ENCODE data around the gene LIPM. TPM values are rescaled to one million over a fixed set of nuclear protein-coding genes. Genes with fewer than 3 reads are reported as not detected.

Gene LIPM
- total RNA-seq, 2 experiments from 2014 or later = not detected

DNA sequence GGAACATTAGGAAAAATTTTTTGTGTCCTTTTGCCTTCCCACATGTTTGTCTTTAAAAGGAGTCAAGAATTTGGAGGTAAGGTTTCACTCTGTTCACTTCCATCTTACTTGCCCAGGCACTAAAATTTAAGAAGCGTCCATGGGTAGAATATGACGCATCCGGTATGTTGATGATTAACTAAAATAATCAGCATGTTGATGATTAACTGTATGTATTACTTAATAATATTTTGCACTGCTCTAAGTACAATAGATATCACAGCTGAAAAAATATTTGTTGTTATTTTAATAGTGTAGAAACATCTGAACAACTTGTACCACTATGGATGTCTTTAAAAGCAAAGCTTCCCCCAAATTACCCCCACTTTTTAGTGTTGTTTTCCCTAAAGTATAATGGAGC lies 37.6 kb downstream of the LIPM start:
- intact Hi-C loops (cut with DNase I, micrococcal nuclease) = no loop called here
- ATAC-seq = no peak
- H3K27ac Mint-ChIP-seq = no peak overlapping the region
- H3K4me1 Mint-ChIP-seq = peaks cover 4% of the 10 kb centered on the region
- ChIA-PET CTCF (interaction anchor here (8.9 kb wide), 1 partner anchor 92 kb away, joined by 217 read pairs; no protein-coding TSS in a partner anchor), POLR2A (no interaction called here)
- no peak overlapping the region for H3K4me3 Mint-ChIP-seq
- no peaks in the 10 kb centered on the region for H3K36me3 Mint-ChIP-seq (ENCODE audit: low read depth)
- H3K27me3 Mint-ChIP-seq = peaks cover 8% of the 10 kb centered on the region
- H3K9me3 Mint-ChIP-seq (ENCODE audit: low read depth) = no peaks in the 10 kb centered on the region
- no peak for DNase-seq

DNA sequence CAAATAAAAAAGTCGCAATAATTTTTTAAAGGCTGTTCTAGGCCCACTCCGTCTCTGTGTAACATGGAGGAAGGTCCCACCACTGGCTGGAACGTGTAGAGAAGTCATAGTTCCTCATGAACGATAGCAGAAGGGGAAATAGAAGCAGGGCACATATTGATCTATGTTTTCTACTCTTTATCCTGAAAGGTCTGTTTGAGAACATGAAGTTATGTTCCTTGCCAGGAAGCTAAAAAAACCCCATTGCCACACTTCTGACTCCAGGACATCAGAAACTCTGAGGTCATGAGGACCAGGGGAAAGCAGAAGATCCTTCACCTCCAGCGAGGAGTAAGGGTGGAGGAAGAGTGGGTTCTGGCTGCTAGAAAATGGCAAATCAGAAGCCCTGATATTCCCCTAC lies 38.4 kb downstream of the LIPM start:
- no peak overlapping the region for H3K4me3 Mint-ChIP-seq
- H3K27ac Mint-ChIP-seq = no peak overlapping the region
- ATAC-seq (no peak), DNase-seq (no peak)
- POLR2A ChIA-PET = interaction anchor here (0.8 kb wide), 1 partner anchor 1317 kb away, joined by 3 read pairs; no protein-coding TSS in a partner anchor
- H3K36me3 Mint-ChIP-seq (ENCODE audit: low read depth) = no peaks in the 10 kb centered on the region
- peaks cover 4% of the 10 kb centered on the region for H3K4me1 Mint-ChIP-seq
- intact Hi-C loops (cut with DNase I, micrococcal nuclease) = no loop called here
- H3K27me3 Mint-ChIP-seq = peaks cover 14% of the 10 kb centered on the region
- CTCF ChIA-PET = interaction anchor here (0.7 to 8.9 kb wide), 3 partner anchors 13 to 315 kb away, joined by 3 to 217 read pairs (median 3); no protein-coding TSS in a partner anchor
- H3K9me3 Mint-ChIP-seq (ENCODE audit: low read depth) = no peaks in the 10 kb centered on the region

DNA sequence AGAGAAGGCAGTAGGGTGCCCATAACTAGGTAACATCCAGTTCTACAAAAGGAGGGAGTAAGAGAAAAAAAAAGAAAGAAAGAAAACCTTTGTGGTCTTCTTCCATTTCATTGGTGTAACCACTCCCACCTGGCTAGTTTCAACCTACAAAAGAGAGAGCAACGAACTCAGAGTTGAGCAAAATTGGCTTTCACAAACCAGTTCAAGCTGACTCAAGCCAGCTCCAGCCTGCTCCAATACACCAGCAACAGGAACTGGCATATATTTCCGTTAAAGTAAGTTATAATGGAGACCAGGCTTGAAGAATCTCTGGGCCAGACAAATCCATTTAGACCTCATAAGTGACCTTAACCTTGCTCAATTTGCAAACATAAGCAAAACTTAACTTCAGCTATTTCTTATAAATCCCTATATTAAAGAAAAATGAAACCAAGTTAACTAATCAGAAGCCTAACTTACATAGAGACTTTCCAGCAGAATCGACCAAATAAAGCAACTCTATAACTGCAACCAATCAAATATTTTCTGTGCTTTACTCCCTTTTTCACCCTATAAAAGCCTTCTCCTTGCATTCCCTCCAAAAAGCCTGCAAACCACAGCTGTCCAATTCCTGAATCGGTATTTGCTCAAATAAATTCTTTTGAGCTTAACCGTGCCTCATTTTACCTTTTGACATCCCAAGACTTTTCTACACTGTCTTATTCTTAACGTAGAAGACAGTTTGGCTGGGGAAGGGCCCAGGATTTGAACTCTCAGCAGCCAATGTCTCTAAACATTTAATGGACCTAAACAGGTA lies 39.0 kb downstream of the LIPM start:
- Mint-ChIP-seq H3K27me3 (peaks cover 15% of the 10 kb centered on the region), H3K4me1 (peaks cover 4% of the 10 kb centered on the region), H3K27ac (no peak overlapping the region), H3K36me3 (ENCODE audit: low read depth) (no peaks in the 10 kb centered on the region), H3K4me3 (no peak overlapping the region), H3K9me3 (ENCODE audit: low read depth) (no peaks in the 10 kb centered on the region)
- intact Hi-C loops (cut with DNase I, micrococcal nuclease) = no loop called here
- ATAC-seq = peak; percentile 36
- DNase-seq = peak; percentile 24
- POLR2A ChIA-PET = interaction anchor here (0.7 to 0.8 kb wide), 2 partner anchors 102 to 1318 kb away, joined by 3 to 4 read pairs; no protein-coding TSS in a partner anchor
- CTCF ChIA-PET = interaction anchor here (0.5 to 8.9 kb wide), 3 partner anchors 13 to 91 kb away, joined by 3 to 217 read pairs (median 3); no protein-coding TSS in a partner anchor

DNA sequence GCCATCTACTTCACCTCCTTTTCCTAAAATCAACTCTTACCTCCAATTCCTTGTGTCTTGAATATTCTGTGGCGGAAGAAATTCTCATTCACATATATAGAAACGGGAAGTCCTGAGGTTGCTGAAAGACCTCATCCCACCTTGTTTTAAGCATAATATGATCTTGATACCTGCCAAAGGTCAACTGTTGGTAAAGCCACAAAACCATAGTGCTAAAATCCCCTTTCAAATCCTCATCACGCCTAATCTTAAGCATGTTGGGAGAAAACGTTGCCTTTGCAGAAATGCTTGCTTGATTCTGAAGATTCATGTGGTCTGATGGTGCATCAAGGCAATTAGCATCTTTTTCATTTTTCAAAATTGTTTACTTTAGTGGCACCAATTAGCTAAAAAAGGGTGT lies 40.6 kb downstream of the LIPM start:
- H3K9me3 Mint-ChIP-seq (ENCODE audit: low read depth) = no peaks in the 10 kb centered on the region
- peaks cover 19% of the 10 kb centered on the region for H3K27me3 Mint-ChIP-seq
- ChIA-PET POLR2A (no interaction called here), CTCF (interaction anchor here (1.1 to 4.7 kb wide), 3 partner anchors 8 to 90 kb away, joined by 3 to 47 read pairs (median 4); no protein-coding TSS in a partner anchor)
- peaks cover 7% of the 10 kb centered on the region for H3K4me1 Mint-ChIP-seq
- DNase-seq = no peak
- no peaks in the 10 kb centered on the region for H3K36me3 Mint-ChIP-seq (ENCODE audit: low read depth)
- no peak overlapping the region for H3K4me3 Mint-ChIP-seq
- no peak overlapping the region for H3K27ac Mint-ChIP-seq
- intact Hi-C loops (cut with DNase I, micrococcal nuclease) = no loop called here
- ATAC-seq = no peak

DNA sequence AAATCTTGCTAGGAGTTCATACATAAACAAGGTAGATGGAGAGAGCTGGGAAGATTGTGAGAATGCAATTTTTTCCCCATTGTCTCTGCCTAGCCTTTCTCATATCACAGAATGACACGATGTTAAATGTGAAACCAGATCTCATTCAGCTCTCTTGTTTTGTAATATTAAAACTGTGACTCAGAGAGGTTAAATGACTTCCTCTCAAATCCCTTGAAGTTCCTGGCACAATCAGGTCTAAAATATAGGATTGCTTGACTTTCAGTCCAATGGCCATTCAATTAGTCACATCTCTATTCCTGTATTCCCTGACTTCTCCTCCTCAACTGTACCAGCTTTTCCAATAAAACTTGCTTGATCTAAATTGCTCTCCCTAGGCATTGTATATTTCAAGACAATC lies 46.0 kb downstream of the LIPM start:
- peak overlapping the region; percentile 80 for H3K27ac Mint-ChIP-seq
- no peak overlapping the region for H3K4me3 Mint-ChIP-seq

DNA sequence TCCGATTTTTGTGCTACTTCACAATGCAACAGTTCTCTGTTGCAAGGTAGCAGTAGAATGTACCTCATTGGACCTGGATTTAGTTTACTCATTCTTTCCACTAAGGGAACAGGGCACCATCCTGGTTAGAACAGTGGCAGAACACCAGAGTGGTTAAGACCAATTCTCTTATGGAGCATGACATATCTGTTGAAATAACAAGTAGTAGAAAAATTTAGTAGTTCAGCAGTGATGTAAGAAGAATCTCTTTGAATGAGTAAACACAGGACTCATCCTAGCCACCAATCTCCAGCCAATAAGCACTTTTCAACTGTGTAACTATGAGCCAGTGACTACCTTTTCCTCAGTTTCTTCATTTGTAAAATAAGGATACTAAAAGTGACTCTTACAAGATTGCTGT lies 46.7 kb downstream of the LIPM start:
- peaks cover 14% of the 10 kb centered on the region for H3K27me3 Mint-ChIP-seq
- CTCF ChIA-PET = interaction anchor here (2.2 kb wide), 1 partner anchor 85 kb away, joined by 9 read pairs; no protein-coding TSS in a partner anchor
- peak overlapping the region; percentile 80 for H3K27ac Mint-ChIP-seq
- intact Hi-C loops (cut with DNase I, micrococcal nuclease) = loop anchor here (1.0 to 2.0 kb wide), 6 partner anchors 22 to 236 kb away; partner anchors contain the start of gene STAMBPL1 (in 2 of the 2)
- peaks cover 18% of the 10 kb centered on the region for H3K4me1 Mint-ChIP-seq
- POLR2A ChIA-PET = no interaction called here
- ATAC-seq (peak; percentile 79), DNase-seq (peak; percentile 16)
- no peaks in the 10 kb centered on the region for H3K36me3 Mint-ChIP-seq (ENCODE audit: low read depth)
- H3K9me3 Mint-ChIP-seq (ENCODE audit: low read depth) = no peaks in the 10 kb centered on the region
- H3K4me3 Mint-ChIP-seq = no peak overlapping the region

More for the DNA sequence above, 46.0 kb downstream of the LIPM start:
- ATAC-seq = peak; percentile 79
- intact Hi-C loops (cut with DNase I, micrococcal nuclease) = loop anchor here (1.0 to 2.0 kb wide), 7 partner anchors 22 to 236 kb away; partner anchors contain the start of genes FAS (in 1 of the 2) and STAMBPL1 (in 1 of the 2)
- ChIA-PET CTCF (interaction anchor here (0.7 to 2.2 kb wide), 4 partner anchors 12 to 86 kb away, joined by 4 to 9 read pairs (median 6); no protein-coding TSS in a partner anchor), POLR2A (interaction anchor here (0.6 to 0.9 kb wide), 2 partner anchors 54 to 327 kb away, joined by 4 to 5 read pairs; no protein-coding TSS in a partner anchor)
- peaks cover 18% of the 10 kb centered on the region for H3K4me1 Mint-ChIP-seq
- H3K9me3 Mint-ChIP-seq (ENCODE audit: low read depth) = no peaks in the 10 kb centered on the region
- H3K36me3 Mint-ChIP-seq (ENCODE audit: low read depth) = no peaks in the 10 kb centered on the region
- DNase-seq = no peak
- H3K27me3 Mint-ChIP-seq = peaks cover 19% of the 10 kb centered on the region

DNA sequence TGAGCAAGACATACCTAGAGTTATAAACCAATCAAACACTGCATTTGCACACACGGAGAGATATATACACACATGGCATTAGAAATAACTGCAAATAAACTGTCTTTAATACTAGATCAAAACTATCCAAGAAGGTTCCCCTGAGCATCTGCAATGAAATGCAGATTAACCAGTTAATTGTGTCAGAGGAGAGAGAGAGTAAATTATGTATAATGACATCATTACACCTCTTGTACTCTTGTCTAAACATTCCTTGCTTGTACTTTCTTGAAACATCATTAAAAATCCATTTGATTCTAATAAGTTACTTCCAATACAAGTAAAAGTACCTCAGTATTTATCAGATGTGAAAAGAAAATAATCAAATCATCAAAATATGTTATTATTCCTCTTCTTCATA lies 48.2 kb downstream of the LIPM start:
- H3K4me1 Mint-ChIP-seq = peaks cover 18% of the 10 kb centered on the region
- no peak for DNase-seq
- POLR2A ChIA-PET = no interaction called here
- CTCF ChIA-PET = interaction anchor here (0.7 to 3.2 kb wide), 5 partner anchors 15 to 176 kb away, joined by 3 to 20 read pairs (median 3); no protein-coding TSS in a partner anchor
- H3K27me3 Mint-ChIP-seq = peaks cover 7% of the 10 kb centered on the region
- H3K4me3 Mint-ChIP-seq = no peak overlapping the region
- no peaks in the 10 kb centered on the region for H3K9me3 Mint-ChIP-seq (ENCODE audit: low read depth)
- no peak overlapping the region for H3K27ac Mint-ChIP-seq
- ATAC-seq = no peak
- intact Hi-C loops (cut with DNase I, micrococcal nuclease) = no loop called here
- H3K36me3 Mint-ChIP-seq (ENCODE audit: low read depth) = no peaks in the 10 kb centered on the region

DNA sequence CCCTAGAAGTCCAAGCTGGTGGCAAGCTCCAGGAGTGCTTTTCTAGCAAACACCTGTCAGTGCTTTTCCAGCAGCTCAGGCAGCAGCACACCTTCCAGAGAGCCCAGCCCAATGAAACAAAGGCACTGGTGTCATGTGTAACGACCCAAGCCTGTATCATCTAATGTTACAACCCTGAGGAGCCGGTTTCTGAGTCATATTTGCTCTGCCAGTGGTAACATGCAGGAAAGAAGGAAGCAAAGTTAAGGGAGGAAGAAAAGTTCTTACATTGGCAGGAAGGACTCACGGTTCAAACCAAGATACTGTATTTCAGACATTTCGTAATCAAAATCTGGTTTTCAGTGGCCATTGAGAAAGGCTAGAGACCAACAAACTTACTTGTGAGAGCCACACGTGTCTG lies 49.2 kb downstream of the LIPM start, which contains the start of gene ANKRD22:
ANKRD22 (minus strand) TSS at position 139 of the 400 bp plus-strand sequence. CDS start 237 bp downstream, outside the sequence.
- POLR2A ChIA-PET = no interaction called here
- Mint-ChIP-seq H3K36me3 (ENCODE audit: low read depth) (no peaks in the 10 kb centered on the region), H3K27me3 (peaks cover 9% of the 10 kb centered on the region), H3K4me1 (peaks cover 18% of the 10 kb centered on the region), H3K4me3 (no peak within 1 kb of the TSS), H3K9me3 (ENCODE audit: low read depth) (no peaks in the 10 kb centered on the region), H3K27ac (no peak within 1 kb of the TSS)
- intact Hi-C loops (cut with DNase I, micrococcal nuclease) = no loop called here
- CTCF ChIA-PET = interaction anchor here (1.0 to 3.2 kb wide), 5 partner anchors 16 to 47 kb away, joined by 3 to 20 read pairs (median 4); no protein-coding TSS in a partner anchor
- ATAC-seq = no peak
- DNase-seq = no peak

DNA sequence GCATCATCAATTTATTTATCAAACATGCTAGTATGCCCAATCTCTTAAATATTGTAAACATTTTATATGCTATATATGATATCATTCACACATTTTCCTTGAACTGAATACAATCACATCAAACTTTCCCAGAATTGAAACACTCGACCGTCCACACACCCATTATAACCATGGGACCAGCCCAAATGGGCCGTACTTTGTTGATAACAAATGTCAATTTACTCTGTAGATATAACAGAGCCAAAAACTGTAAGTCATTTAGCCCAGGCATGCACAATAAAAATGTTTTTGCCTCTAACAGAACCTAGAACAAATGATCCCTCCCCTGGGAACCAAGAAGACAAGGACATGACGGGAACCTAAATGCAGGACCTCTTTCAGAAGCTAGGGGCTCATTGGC lies 49.8 kb downstream of the LIPM start:
- ChIA-PET CTCF (interaction anchor here (1.3 to 3.2 kb wide), 3 partner anchors 17 to 81 kb away, joined by 4 to 20 read pairs (median 6); no protein-coding TSS in a partner anchor), POLR2A (no interaction called here)
- intact Hi-C loops (cut with DNase I, micrococcal nuclease) = no loop called here
- H3K4me1 Mint-ChIP-seq = peaks cover 18% of the 10 kb centered on the region
- H3K4me3 Mint-ChIP-seq = no peak overlapping the region
- no peaks in the 10 kb centered on the region for H3K9me3 Mint-ChIP-seq (ENCODE audit: low read depth)
- H3K27ac Mint-ChIP-seq = no peak overlapping the region
- peaks cover 6% of the 10 kb centered on the region for H3K27me3 Mint-ChIP-seq
- ATAC-seq (no peak), DNase-seq (no peak)
- H3K36me3 Mint-ChIP-seq (ENCODE audit: low read depth) = no peaks in the 10 kb centered on the region

DNA sequence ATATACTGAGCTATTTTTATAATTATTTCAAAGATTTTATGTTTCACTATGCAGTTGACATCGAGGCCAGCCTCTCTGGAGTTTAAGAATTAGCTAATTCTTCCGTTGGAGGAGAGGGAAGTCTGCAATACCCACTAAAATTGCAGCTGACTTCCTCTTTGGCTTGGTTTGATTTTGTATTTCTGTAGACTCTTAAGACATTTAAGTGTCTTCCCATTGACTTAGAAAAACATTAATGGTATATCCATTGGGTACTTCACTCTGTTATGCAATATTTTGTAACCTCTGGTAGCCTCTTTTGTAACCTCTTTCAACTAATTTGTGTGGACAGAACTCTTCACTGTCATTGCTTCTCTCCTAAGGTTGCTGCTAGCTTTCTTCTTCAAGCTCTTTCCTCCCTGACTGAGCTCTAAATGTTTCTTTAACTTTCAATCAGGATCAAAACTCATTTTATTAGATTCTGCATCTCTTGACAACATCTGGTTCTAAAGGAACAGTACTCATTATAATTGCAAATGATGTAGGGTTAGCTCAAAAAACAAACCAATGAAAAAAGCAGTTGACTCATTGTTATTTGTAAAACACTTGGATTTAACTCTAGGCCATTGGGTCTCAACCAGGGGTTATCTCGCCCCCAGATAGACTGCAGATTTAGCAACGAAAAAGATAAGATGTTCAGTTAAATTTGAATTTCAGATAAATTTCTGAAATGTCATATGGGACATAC lies 50.8 kb downstream of the LIPM start:
- intact Hi-C loops (cut with DNase I, micrococcal nuclease) = no loop called here
- Mint-ChIP-seq H3K9me3 (ENCODE audit: low read depth) (no peaks in the 10 kb centered on the region), H3K36me3 (ENCODE audit: low read depth) (no peaks in the 10 kb centered on the region), H3K27me3 (peaks cover 6% of the 10 kb centered on the region), H3K4me3 (no peak overlapping the region), H3K4me1 (peaks cover 13% of the 10 kb centered on the region), H3K27ac (no peak overlapping the region)
- no peak for ATAC-seq
- ChIA-PET CTCF (interaction anchor here (0.6 to 3.2 kb wide), 4 partner anchors 18 to 334 kb away, joined by 3 to 20 read pairs (median 4); no protein-coding TSS in a partner anchor), POLR2A (no interaction called here)
- no peak for DNase-seq

DNA sequence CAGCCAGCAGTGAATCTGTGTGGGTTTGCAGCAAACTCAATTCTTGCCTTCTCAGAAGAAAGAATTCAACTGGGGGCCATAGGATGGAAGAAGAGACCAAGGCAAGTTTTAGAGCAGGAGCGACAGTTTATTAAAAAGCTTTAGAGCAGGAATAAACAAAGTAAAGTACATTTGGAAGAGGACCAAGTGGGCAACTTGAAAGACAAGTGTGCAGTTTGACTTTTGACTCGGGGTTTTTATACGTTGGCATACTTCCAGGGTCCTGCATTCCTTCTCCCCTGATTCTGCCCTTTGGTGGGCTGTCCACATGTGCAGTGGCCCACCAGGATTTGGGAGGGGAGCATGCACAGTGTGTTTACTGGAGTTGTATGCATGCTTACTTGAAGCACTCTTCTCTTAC lies 52.2 kb downstream of the LIPM start:
- ChIA-PET POLR2A (no interaction called here), CTCF (no interaction called here)
- no peak for DNase-seq
- Mint-ChIP-seq H3K27me3 (peaks cover 6% of the 10 kb centered on the region), H3K4me3 (no peak overlapping the region), H3K36me3 (ENCODE audit: low read depth) (no peaks in the 10 kb centered on the region), H3K9me3 (ENCODE audit: low read depth) (no peaks in the 10 kb centered on the region), H3K4me1 (peaks cover 3% of the 10 kb centered on the region), H3K27ac (no peak overlapping the region)
- intact Hi-C loops (cut with DNase I, micrococcal nuclease) = no loop called here
- no peak for ATAC-seq

Data from activated CD4-positive, alpha-beta T cell treated with anti-CD3 and anti-CD28 coated beads for 36 hours (primary cell).